ENCODE measurements around the gene RNASEH1.

The RNASEH1 gene

GRCh38 chr2:3575534-3576262 lies 17.6 kb upstream of the RNASEH1 start:
- Histone ChIP-seq H4K20me1 (ENCODE audit: low read depth, low read length) (peaks cover 36% of the 10 kb centered on the region), H3K9ac (ENCODE audit: low read length) (peak overlapping the region; percentile 90), H3K27me3 (ENCODE audit: low read length) (no peaks in the 10 kb centered on the region), H3K4me2 (ENCODE audit: low read depth, low read length, poor library complexity, severe bottlenecking) (peak overlapping the region; percentile 77), H3K9me2 (replicated peaks; ENCODE audit: insufficient read depth, low read length) (no peaks in the 10 kb centered on the region), H3K9me3 (ENCODE audit: insufficient read depth, low read length) (no peaks in the 10 kb centered on the region), H3K79me2 (ENCODE audit: insufficient read depth, low read length) (peaks cover 49% of the 10 kb centered on the region), H2AFZ (ENCODE audit: low read depth, low read length, severe bottlenecking) (no peak overlapping the region), H3K27ac (ENCODE audit: low read depth, low read length) (peak overlapping the region; percentile 70), H3K4me3 (ENCODE audit: insufficient read depth, low read length, poor library complexity, severe bottlenecking) (peak overlapping the region; percentile 78), H3F3A (ENCODE audit: insufficient read depth) (peaks cover 26% of the 10 kb centered on the region), H3K36me3 (ENCODE audit: low read length) (peaks cover 44% of the 10 kb centered on the region)
- TF ChIP-seq CTCF (IDR thresholded peaks at IDR 0.05; ENCODE audit: insufficient read depth, low read length, poor library complexity, severe bottlenecking) (no peak), EZH2phosphoT487 (conservative IDR thresholded peaks at IDR 0.05; ENCODE audit: low read length) (no peak)

GRCh38 chr2:3574155-3574554 lies 16.0 kb upstream of the RNASEH1 start:
- Histone ChIP-seq H3K9me2 (replicated peaks; ENCODE audit: insufficient read depth, low read length) (no peaks in the 10 kb centered on the region), H3K36me3 (ENCODE audit: low read length) (peaks cover 29% of the 10 kb centered on the region), H3K27ac (ENCODE audit: low read depth, low read length) (no peak overlapping the region), H3K9ac (ENCODE audit: low read length) (no peak overlapping the region), H3K27me3 (ENCODE audit: low read length) (no peaks in the 10 kb centered on the region), H3F3A (ENCODE audit: insufficient read depth) (peaks cover 17% of the 10 kb centered on the region), H4K20me1 (ENCODE audit: low read depth, low read length) (peaks cover 27% of the 10 kb centered on the region), H3K4me2 (ENCODE audit: low read depth, low read length, poor library complexity, severe bottlenecking) (peak overlapping the region; percentile 65), H3K9me3 (ENCODE audit: insufficient read depth, low read length) (no peaks in the 10 kb centered on the region), H3K79me2 (ENCODE audit: insufficient read depth, low read length) (peaks cover 40% of the 10 kb centered on the region), H2AFZ (ENCODE audit: low read depth, low read length, severe bottlenecking) (no peak overlapping the region), H3K4me3 (ENCODE audit: insufficient read depth, low read length, poor library complexity, severe bottlenecking) (peak overlapping the region; percentile 78)
- no peak for TF ChIP-seq CTCF (IDR thresholded peaks at IDR 0.05; ENCODE audit: insufficient read depth, low read length, poor library complexity, severe bottlenecking)
- TF ChIP-seq EZH2phosphoT487 (conservative IDR thresholded peaks at IDR 0.05; ENCODE audit: low read length), result no peak

- Histone ChIP-seq H3K4me2 (ENCODE audit: low read depth, low read length, poor library complexity, severe bottlenecking) (no peak overlapping the region), H3K36me3 (ENCODE audit: low read length) (peaks cover 14% of the 10 kb centered on the region), H4K20me1 (ENCODE audit: low read depth, low read length) (peaks cover 12% of the 10 kb centered on the region; the same call in 1 of the 2 replicates), H3F3A (ENCODE audit: insufficient read depth) (peaks cover 4% of the 10 kb centered on the region; the same call in 1 of the 2 replicates), H3K27ac (ENCODE audit: low read depth, low read length) (no peak overlapping the region), H3K9me3 (ENCODE audit: insufficient read depth, low read length) (no peaks in the 10 kb centered on the region), H3K79me2 (ENCODE audit: insufficient read depth, low read length) (peaks cover 25% of the 10 kb centered on the region), H2AFZ (ENCODE audit: low read depth, low read length, severe bottlenecking) (no peak overlapping the region), H3K4me3 (ENCODE audit: insufficient read depth, low read length, poor library complexity, severe bottlenecking) (no peak overlapping the region), H3K27me3 (ENCODE audit: low read length) (no peaks in the 10 kb centered on the region), H3K9me2 (replicated peaks; ENCODE audit: insufficient read depth, low read length) (no peaks in the 10 kb centered on the region), H3K9ac (ENCODE audit: low read length) (no peak overlapping the region)
- no peak for TF ChIP-seq EZH2phosphoT487 (conservative IDR thresholded peaks at IDR 0.05; ENCODE audit: low read length)
- TF ChIP-seq CTCF (IDR thresholded peaks at IDR 0.05; ENCODE audit: insufficient read depth, low read length, poor library complexity, severe bottlenecking), result no peak
Measured at GRCh38 chr2:3572620-3573019, 14.5 kb upstream of the RNASEH1 start.

Measured in SU-DHL-6 (cell line).